Bone marrow (tissue), 2 donors: ENCODE results near the gene RBM20.
A peak's percentile ranks its signal among the peaks of the same experiment; 100 is the strongest.

ENCODE experiments used
- DNase-seq, 2 donors: peaks; one replicate each; lab custom pipeline; 2025; lab: John Stamatoyannopoulos, UW

The RBM20 gene

DNA sequence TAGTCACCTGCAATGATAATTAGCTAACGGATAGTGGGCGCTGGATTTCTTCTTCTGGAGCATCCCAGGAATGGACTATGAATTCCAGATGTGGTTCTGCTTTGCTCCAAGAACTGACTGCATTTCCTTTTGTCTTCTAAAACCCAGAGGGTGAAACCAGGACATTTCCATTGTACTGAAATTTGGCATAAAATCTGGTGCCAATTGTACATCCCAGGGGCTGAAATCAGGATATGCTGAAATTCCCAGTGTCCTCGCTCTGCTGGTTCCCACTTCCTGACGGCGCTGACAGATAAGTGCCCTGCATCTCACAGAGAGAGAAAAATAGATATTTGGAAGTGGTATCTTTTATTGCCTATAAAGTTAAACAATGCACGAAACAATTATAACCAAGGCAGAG is 31.9 kb downstream of the RBM20 start:
- no peak for DNase-seq

GRCh38 chr10:110679486-110680272 is 35.5 kb downstream of the RBM20 start:
- no peak for DNase-seq

DNA sequence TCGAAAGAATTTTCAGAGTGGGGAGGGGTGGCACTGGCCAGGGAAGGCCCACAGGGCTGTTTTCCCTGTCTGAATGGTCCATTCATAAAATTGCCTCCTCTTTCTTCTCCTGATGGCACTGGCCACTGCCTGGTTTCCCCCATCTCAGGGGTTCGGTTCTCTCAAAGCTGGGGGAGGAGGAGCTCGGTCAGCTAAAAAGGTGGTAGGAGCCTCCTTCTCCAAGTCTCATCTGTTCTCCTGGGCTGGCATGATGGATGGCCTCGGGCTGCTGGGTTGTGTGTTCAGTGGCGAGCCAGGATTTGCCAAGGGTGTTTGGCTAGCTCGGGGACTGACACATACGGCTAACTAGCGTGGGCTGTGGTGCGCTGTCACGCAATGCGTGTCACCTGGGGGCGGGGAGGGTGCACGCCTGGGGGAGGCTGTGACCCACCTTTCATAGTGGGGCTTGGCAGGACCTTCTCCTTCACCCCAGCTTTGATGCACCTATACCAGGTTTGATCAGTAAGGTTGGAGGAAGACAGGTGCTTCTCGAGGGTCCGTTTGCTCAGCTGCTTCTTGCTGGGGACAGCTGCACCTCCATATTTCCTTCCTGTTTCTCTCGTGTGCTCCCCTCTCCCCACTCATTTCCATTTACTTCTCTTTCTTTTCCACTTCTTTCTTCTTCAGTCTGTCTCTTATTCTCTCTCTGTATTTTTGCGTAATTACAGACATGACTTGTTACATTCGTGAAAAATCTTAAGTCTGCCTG is 36.3 kb downstream of the RBM20 start:
- no peak for DNase-seq

DNA sequence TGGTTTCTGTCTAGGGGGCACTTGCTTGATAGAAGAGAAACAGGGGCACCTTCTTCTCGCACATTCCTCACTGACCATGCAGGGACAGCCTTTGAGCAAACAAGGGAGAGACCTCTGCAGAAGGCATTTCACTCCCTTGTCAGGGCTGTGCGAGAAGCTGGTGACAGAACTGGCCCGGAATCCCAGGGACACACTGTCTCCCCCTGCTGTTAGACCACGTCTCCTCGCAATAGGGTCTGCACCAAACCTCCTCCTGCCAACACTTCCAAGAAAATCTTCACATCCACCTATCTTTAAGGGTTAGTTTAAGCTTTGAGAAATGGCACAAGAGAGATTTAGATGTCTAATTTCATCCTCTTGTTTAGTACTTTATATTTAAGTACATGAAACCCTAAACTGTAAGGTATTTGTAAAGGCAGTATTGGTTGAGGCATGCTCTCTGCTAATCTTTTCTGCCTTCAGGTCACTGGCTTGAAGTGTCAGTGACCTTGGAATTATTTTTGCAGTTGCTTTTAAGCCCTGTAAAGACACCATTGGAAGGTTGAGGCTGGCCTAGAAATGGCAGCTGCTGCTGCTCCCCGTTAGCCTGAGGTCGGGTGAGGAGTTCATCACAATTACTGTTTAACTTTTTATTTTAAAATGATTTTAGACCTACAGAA is 37.0 kb downstream of the RBM20 start:
- DNase-seq = peak in 1 of 2 donors; percentile 12

- DNase-seq = no peak
Measured at GRCh38 chr10:110682348-110682747, 38.2 kb downstream of the RBM20 start.

DNA sequence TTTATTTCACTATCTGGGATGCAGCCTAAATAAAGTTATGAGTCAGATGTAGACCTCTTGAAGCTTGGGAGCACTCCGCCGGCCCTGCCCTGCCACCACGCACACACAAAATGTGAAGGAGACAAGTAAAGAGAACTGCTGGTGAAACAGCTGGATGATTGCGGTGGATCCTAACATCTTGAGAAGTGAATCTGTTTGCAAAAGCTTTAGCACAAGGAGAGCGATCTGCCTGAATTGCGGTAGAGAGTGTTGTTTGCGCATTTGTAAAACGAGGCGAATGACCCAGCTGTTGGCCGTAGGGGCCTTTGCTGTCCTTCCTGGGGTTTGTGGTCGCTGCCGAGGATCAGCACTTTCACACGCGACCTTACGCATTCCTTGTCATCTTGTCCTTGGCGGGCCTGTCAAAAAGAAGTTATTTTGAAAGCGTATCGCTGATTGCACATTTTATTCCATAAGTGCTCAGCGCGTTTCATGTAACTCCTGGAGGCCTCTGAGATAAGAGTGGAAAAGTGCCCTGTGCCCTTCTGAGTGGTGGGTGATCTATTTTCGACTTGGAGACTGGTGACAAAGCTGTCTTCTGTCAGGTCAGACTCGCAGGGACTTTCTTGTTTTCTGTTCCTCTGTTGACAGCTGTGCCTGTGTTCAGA is 40.8 kb downstream of the RBM20 start:
- DNase-seq = no peak

- DNase-seq = no peak
Measured at GRCh38 chr10:110686047-110686446, 41.9 kb downstream of the RBM20 start.

DNA sequence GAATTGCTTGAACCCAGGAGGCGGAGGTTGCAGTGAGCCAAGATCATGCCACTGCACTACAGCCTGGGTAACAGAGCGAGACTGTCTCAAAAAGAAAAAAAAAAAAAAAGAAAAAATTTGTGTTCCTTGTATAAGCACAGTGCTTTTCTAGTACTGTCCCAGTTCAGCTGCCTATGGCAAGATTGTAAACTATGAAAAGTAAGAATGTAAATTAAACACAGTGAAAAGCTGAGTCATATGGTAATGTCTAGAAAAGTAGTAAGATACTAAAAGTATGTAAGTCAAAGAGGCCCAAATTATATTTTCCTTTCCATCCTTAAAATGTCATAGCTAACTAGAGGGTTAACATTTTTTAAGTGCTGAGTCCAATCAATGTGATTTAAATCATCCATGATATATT is 42.8 kb downstream of the RBM20 start:
- DNase-seq = no peak

GRCh38 chr10:110687400-110687799 is 43.3 kb downstream of the RBM20 start:
- DNase-seq = no peak

- no peak for DNase-seq
Measured at GRCh38 chr10:110691139-110691538, 47.0 kb downstream of the RBM20 start.

- no peak for DNase-seq
Measured at GRCh38 chr10:110694263-110694662, 50.1 kb downstream of the RBM20 start.

- DNase-seq = no peak
Measured at GRCh38 chr10:110694820-110695538, 50.8 kb downstream of the RBM20 start.

DNA sequence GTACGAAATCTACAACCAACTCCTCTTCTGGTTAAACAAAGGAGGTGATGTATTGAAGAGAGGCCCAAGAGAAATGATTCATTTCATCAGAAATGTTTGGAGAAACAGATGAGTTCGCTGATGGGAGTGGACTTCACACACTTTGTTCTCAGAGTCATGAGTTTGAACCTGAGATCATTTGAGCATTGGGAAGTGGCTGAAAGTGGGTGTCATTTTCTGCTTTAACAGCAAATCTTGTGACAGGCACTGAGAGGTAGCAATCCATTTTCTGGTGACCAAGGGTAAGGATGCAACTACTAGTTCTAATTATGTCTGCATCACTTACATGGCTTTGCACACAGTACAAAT is 51.4 kb downstream of the RBM20 start:
- no peak for DNase-seq

DNA sequence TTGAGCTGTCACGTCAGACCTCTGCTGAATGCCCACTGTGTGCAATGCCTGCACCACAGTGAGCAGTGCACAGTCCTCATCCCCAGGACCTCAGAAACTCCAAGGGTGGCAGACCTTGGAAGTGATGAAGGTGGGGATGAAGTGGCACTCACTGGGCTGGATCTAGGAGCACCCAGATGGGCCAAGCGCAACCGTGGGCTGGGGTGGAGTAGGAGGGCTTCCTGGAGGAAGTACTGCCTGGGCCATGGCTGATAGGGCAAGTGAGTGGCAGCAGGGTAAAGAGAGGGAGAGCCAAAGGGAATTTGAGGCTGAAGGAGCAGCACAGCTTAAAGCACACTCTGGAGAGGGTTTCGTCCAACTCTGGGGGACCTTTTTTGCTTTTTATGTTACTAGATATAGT is 52.3 kb downstream of the RBM20 start:
- DNase-seq = no peak

DNA sequence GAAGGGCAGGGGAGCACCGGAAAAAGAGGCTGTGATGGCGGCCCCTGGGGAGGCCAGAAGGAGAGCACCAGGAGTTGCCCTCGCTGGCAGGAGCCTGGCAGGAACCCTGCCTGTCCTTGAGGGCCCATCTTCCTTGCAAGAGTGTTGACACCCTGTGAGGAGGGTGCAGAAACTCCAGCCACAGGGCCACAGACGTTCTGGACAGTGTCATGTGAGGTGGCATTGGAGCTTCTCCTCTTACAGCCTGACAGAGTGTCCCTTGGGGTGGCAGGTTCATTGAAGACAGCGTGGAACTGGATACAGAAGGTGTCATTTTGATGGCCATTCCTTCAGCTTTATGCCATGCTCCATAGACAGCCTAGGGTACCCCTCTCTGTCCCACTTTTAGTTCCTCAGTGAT is 54.2 kb downstream of the RBM20 start:
- no peak for DNase-seq

- DNase-seq = no peak
Measured at GRCh38 chr10:110698782-110699201, 54.7 kb downstream of the RBM20 start.

- DNase-seq = peak in 1 of 2 donors; percentile 10
Measured at GRCh38 chr10:110699859-110700468, 55.8 kb downstream of the RBM20 start.

- DNase-seq = no peak
Measured at GRCh38 chr10:110700947-110701616, 56.9 kb downstream of the RBM20 start.

GRCh38 chr10:110701617-110701971 is 57.5 kb downstream of the RBM20 start:
- DNase-seq = no peak

GRCh38 chr10:110704070-110704469 is 59.9 kb downstream of the RBM20 start:
- no peak for DNase-seq

DNA sequence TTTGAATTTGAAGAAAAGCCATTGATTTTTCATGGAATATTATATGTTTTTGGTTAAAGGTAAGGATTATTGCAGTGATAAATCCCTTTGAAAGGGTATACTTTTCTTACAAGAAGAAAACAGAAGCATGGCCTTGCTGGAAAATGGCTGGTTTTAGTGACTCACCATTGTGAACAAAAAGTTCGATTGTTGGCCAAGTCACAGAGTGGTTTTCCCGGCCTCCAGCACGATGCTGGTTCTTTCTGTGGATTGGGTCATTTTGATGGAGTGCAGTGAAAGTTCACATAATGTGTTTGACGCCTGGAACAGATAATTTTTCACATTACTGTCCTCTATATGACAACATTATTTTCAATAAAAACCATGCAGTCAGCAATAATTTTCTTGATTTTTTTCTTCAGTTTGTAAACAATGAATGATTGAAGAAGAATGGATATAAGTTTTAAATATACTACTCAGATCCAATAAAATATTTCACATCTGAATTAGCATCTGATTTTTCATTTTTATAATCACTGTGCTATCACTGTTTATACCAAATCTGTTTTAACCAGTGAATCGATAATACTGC is 60.9 kb downstream of the RBM20 start:
- DNase-seq = no peak
